Raji (cell line): ENCODE results near the gene EPM2A.

ENCODE experiments used
- POLR2A ChIP-seq: IDR thresholded peaks from 2 replicates; pipeline ENCODE4 v1.6.1; 2011; ENCODE audit warnings: low read depth, low read length, control low read depth; ENCODE audit not compliant: insufficient read depth

The EPM2A gene

GRCh38 chr6:145602726-145603326 lies 132.5 kb downstream of the EPM2A start:
- no peak for TF ChIP-seq POLR2A

- TF ChIP-seq POLR2A: no peak
Measured at GRCh38 chr6:145601397-145601796, 133.9 kb downstream of the EPM2A start.

- TF ChIP-seq POLR2A: no peak
Measured at GRCh38 chr6:145600299-145600698, 135.0 kb downstream of the EPM2A start.

- TF ChIP-seq POLR2A: no peak
Measured at GRCh38 chr6:145588981-145589380, 146.3 kb downstream of the EPM2A start.

- TF ChIP-seq POLR2A: no peak
Measured at GRCh38 chr6:145587334-145587733, 148.0 kb downstream of the EPM2A start.

- no peak for TF ChIP-seq POLR2A
Measured at GRCh38 chr6:145583753-145584152, 151.6 kb downstream of the EPM2A start.
